GM21529 (cell line): ENCODE results near the gene HSPA12B.

ENCODE experiments used
- ATAC-seq: cut with Tn5 transposase; IDR thresholded peaks from one replicate; pipeline ENCODE4 v1.9.1; 2021; ENCODE audit not compliant: unreplicated experiment

Gene HSPA12B, protein sequence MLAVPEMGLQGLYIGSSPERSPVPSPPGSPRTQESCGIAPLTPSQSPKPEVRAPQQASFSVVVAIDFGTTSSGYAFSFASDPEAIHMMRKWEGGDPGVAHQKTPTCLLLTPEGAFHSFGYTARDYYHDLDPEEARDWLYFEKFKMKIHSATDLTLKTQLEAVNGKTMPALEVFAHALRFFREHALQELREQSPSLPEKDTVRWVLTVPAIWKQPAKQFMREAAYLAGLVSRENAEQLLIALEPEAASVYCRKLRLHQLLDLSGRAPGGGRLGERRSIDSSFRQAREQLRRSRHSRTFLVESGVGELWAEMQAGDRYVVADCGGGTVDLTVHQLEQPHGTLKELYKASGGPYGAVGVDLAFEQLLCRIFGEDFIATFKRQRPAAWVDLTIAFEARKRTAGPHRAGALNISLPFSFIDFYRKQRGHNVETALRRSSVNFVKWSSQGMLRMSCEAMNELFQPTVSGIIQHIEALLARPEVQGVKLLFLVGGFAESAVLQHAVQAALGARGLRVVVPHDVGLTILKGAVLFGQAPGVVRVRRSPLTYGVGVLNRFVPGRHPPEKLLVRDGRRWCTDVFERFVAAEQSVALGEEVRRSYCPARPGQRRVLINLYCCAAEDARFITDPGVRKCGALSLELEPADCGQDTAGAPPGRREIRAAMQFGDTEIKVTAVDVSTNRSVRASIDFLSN

DNA sequence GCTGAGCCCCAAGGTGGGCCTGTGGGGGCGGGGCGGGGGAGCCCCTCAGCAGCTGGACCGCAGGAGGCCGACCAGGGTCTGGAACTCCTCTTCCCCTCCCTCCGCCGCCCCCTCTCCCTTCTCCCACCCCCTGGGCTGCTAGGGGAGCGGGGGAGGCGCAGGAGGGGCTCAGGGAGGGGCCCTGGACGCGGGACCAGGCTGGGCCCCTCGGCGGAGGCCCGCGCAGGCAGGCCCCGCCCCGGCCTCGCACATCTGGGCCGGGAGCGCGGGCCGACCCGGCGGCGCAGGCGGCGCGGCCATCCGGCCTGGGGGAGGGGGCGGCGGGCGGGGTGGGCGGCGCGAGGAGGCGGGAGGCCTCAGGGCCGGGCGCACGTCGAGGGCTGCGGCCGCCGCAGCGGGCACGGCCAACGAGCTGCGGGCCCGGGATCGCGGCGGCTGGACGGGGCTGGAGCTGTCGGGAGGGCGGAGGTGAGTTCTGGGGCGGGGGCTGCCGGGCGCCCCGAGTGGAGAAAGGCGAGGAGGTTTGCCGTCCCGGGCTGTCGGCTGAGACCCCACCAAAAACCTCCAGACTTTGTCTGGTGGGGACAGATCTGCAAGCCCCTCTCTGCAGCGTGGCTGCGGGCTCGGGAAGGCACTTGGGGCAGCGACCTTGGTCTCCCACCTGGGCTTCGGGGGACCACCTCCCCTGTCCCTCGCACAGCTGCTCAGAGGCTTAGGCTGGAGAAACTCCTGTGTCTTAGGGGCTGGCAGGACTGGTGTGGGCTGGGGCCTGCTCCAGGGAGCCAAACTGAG lies at the start of gene HSPA12B:
Gene HSPA12B, plus strand, starts transcription at position 359 of the 792 bp plus-strand sequence. CDS start 5,990 bp downstream, outside the sequence.
- no peak for ATAC-seq

DNA sequence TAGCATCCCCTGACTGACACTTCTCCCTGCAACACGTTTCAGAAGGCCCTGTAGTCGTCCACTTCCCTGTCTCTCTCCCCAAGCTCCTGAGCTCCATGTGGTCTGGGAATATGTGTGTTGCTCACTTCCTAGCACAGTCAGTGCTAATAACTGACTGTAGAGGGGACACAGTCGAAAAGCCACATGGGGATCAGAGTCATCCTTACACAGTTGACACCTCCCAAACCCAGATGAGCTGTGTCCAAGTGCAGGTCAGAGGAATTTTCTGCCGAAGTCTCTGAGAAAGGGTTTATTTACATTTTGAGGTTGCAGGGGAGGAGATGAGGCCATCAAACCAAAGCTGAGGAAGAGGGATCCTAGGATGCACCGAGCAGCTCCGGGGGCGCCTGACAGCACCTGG lies 47.1 kb upstream of the HSPA12B start:
- ATAC-seq, result no peak

DNA sequence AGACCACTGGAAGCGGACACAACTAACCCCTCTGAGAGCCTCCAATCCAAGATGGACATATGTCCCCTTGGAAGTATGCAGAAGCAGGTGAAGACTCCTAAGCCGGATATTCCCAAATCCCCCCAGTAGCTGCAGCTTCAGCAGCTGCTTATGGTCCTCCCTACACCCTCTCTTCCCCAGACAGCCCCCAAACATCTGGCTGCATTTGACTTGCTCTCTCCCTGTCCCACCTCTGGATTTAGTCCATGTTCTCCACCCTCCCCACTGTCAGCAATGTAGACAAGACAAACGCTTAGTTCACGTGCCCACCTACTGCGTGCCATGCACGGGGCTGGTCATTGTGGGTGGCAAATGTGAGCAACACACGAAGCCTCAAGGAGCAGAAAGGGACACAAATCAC lies 46.1 kb upstream of the HSPA12B start:
- ATAC-seq, result no peak

DNA sequence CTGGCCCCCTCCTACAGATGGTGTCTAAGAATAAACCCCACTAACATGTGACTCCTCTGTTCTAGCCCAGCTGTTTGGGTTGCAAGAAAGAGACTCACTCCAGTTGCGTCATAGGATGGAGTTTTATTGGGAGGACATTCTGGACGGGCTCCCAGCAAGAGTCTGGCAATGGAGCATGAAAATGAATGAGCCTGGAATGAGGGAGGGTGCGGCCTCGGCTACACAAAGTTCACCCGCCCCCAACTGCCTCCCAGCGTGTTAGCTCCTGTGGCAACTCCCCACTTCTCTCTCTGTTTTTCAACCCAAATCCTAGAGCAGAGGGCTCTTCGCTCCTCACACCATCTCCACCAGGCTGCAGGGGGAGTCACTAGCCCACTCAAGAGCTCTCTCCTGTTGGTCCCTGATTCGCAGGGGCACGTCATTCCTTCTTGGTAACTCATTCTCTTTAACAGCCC lies 45.6 kb upstream of the HSPA12B start:
- ATAC-seq, result no peak

DNA sequence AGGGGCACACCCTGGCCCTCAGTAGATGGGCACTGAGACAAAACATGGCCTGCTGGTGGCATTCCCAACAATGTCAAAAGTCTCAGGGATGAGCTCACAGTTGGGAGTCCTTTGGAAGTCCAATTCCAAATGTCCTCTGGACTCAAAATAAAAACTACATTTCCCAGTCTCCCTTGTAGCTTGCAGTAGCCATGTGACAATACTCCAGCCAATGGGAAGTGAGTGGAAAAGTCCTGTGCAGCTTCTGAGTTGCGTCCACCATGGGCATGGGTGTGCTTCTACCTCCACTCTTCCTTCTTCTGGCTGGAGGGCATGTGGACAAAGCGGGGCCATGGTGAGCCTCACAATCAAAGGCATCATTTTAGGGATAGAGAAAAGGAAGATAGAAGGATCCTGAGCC lies 44.8 kb upstream of the HSPA12B start:
- ATAC-seq, result no peak

DNA sequence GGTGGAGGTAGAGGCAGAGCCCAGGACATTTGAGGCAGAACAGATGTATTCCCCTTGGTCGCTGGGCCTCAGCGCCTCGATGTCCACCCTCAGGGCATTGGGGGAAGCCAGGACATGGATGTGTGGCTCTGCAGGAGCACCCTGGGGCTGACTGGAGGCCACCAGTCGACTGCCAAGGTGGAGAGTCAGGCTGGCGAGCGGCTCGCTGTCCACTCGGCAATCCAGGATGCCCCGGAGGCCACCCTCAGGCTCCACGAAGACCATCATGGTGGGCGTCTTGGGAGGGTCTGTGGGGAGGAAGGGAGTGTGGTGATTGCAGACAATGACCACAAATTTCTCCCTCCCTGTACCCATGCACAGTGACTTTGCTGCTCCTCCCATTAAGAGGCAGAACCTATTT lies 42.5 kb upstream of the HSPA12B start:
- ATAC-seq, result no peak

DNA sequence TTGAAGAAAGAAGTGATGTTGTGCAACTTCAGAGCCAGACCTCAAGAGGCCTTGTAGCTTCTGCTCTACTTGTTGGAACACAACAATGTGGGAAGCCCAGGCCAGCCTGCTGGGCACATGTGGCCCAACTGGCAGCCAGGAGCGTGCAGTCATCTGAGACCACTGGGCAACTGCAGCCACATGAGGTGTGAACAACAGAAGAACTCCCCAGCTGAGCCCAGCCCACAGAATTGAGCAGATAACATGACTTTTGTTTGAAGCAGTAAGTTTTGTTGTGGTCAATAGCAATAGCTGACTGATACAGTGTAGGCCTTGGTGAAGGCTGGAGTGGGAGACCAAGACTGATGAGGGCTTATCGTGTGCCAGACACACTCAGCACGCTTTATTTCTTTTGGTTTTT lies 42.1 kb upstream of the HSPA12B start:
- ATAC-seq, result no peak

DNA sequence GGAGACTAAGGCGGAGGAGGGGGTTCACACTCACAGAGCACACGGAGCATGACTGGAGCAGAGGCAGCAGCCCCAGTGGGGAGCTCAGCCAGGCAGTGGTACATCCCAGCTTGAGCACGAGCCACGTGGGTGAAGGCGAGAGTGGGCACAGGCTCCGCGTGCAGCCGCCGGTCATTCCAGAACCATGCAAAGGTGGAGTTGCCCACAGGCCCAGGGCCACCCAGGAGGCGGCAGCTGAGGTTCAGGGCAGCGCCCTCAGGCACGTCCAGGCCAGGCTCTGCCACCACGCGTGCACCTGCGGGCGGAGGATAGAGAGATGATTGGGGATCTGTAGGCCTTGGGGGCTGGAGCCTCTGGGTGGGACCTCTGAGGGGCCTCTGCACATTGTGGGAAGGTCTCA lies 41.2 kb upstream of the HSPA12B start:
- ATAC-seq, result no peak

DNA sequence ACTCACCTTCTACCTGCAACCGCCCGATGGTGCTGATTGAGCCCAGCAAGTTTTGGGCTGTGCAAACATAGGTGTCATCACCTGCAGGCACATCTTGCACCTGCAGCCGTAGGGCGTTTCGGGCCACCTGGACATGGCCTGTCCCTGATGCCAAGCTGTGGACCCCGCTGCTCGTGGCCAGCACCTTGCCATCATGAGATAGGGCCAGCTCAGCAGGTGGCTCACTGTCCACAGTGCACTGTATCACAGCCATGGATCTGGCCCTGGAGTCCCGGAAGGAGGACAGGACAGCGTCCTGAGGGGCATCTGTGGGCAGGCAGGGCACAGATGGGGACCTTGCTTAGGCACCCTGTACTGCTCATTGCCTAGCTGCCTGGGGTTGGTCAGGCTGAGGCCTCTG lies 40.6 kb upstream of the HSPA12B start:
- ATAC-seq, result no peak

DNA sequence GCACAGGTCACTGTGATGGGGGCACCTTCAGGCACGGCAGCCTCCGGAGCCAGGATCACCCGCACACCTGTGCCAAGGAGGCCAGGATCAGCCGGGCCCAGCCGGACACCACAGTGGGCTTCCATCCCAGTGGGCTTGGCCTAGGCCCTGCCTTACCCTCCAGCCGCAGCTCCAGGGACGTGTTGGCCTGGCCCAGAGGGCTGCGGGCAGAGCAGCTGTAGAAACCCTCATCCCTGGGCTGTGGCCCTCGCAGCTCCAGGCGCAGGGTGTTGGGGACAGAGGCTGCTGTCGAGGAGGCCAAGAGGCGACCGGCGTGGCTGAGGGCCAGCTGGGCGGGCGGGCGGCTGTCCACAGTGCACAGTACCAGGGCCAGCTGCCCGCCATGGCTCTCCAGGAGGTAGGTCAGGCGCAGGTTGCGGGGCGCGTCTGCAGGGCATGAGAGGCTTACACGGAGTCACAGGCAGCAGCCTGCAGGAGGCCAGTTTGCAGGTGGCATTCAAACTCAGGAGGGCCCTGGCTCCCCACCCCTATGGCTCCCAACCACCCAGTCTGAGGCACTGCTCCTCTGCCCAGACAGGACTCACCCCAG lies 39.7 kb upstream of the HSPA12B start:
- ATAC-seq, result no peak

DNA sequence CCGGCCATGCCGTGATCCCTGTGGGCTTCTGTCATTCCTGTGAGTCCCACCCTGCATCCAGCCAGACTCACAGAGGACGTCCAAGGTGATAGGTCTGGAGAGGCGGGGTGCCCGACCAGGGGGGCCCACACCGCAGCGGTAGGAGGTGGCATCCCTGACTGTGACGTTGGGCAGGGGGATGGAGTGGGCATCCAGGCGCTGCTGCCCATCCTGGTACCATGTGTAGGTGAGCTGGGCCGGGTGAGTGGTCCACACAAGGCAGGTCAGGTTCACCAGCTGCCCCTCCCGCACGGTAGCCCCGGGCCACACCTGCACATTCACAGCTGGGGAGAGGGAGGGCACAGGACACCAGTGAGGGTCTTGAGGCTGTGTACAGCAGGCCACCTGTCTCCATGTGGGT lies 39.1 kb upstream of the HSPA12B start:
- ATAC-seq, result no peak

DNA sequence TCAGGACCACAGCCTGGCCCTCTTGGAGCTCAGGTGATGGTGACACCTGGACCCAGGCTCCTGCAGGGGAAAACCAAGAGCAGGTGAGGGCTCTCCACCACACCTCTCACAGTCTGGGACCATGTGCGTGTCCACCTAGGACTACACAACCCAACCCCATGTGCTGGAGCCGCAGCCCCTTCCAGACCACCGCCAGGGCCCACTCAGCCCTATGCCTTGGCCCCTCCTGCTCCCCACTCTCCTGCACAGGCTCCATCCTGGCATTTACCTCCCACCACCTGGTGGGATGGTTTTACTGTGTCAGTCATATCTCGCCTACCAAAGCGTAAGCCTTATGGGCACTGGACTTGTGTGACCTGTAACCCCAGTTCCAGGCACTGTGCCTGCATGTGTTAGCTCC lies 37.6 kb upstream of the HSPA12B start:
- no peak for ATAC-seq

DNA sequence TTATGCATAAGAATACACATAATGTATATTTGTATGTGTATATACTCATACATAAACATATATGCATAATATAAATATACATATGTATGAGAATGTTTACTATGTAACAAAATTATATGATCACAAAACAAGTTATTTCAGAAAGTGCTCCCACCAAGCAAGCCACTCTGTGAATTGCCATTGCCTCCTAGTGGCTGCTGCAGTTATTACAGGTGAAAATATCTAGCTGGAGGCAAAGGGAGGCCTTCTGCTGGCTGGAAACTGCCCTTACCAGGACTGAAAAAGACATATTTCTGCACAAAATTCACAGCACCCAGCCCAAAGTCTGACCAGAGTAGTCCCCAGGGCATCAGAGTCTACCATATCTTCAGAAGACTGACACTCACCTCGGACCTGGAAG lies 36.3 kb upstream of the HSPA12B start:
- ATAC-seq, result no peak

DNA sequence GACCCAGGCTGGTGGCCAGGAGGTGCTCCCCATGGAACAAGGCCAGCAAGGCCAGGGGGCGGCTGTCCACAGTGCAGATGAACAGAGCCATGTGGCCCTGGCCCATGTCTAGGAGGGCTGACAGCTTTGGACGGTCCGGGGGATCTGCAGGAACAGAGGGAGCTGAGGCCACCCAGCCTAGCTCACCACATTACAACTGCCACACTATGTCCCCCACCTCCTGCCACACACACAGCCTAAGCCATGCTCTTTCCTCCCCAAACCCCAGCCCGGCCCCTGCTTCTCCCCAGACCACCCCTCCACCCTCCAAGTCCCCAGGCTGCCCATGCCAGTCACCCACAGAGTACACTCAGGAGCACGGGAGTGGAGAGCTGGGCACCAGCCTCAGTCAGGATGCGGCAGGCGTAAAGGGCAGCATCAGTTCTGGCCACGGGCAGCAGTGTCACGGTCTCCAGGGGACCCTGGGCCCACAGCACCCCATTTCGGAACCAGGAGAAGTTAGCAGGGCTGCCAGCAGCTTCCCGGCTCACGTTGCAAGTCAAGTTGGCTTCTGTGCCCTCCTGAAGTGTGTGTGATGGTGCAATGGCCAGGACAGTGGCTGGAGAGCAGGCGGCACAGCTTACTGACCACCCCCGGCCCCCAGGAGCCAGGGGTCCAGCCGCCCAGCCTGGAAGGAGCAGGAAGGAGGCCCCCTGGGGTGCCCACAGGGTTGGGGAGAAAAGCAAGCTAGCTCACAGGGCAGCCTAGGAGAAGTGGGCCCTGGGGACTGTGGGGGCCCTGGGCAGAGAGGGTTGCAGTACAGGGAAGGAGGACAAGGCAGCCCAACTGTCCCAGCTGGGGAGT lies 35.5 kb upstream of the HSPA12B start:
- ATAC-seq, result no peak

DNA sequence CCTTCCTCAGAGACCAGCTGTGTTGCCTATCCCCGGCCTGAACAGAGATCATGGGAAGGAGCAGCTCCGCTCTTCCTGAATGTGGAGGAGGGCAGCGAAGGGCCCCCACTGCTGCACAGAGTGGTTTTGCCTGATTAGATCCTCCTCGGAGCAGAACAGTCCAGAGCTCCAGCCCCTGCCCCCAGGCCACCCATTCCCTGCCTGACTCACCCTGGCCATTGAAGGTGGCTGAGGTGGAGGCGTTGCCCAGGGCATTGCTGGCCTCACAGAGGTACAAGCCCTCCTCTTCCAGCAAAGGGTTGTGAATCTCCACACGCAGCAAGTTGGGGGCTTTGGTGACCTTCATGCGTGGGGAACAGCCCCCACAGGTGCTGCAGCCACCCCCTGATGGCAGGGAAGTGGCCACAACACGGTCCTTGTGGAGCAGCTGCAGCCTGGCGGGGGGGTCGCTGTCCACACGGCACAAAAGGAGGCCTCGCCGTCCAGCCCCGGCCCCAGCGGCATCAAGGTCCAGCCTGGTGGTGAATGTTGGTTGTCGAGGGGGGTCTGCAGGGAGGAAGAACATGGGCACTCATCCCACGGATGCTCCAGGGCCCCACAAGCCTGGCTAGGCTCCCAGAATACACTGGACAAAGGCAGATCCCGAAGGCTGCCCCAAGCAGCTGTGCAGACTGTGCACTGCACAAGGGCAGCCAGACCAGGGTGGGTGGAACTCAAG lies 34.7 kb upstream of the HSPA12B start:
- no peak for ATAC-seq

DNA sequence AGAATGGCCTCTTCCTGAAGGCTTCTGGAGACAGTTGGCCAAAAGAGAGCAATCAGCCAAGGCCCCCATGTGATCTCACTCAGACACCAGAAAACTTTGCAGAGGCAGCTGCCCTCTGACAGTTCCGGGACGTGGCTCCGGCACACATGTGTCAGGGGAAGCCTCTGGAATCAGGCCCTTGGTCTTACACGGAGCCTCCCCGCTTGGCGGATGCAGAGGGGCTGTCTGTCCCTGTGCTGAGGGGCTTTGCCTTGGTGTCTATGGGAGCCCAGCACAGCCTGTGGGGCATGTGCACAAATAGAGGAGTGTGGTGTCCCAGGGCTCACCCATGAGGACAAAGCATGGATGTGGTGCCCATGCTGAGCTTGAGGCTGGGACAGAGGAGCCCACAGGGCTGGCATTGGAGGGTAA lies 33.9 kb upstream of the HSPA12B start:
- no peak for ATAC-seq

DNA sequence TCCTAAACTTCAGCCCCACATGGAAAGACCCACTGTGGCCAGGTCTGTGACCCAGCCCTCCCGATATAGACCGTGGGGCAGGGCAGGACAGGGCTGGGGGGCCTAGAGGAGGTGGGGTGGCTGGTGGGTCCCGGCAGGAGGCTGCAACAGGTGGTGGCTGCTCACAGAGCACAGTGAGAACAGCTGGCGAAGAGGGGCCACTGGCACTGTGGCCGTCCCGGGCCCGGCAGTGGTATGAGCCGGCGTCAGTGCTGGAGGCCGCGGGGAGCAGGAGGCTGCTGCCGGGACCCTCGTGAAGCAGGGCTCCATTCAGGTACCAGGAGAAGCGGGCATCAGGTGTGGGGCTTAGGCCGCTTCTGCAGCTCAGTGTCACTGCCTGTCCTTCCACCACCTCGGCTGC lies 33.4 kb upstream of the HSPA12B start:
- ATAC-seq, result no peak

DNA sequence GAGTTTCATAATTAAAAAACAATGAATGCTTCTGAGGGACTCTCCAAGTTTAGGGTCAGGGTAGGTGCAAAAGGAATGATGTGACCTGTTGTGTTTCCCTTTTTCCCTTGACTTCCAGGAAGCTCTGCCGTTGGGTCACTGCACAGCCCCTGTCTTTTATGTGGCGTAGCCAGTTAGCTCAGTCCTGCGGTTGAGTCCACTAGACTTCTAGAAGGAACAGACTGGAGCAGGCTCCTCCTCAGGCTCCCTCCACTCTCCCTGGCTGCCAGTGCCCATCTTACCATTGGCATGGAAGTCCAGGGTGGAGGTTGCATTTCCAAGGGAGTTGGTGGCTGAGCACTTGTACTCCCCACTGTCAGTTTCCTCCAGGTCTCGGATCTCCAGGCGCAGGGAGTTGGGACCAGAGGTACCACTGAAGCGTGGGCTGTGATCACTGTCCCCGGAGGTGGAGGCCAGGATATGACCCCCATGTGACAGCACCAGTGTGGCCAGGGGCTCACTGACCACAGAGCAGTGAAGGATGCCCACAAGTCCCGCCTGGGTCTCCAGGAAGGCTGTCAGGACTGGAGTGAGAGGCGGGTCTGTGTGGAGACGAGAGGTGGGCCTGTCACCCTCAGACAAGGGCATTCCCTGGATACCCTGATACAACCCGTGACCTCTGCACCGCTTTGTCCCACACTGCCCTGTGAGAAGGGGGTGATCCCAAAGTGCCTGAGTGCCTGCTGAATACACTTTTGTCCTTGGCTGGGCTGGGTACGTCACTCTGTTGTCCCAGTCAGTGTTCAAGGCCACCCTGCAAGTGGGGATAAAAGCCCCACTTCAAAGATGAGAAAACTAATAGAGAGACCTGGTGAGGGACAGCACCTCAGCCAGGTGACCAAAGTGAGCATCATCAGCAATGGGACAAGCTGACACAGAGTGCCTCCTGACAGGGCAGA lies 31.2 kb upstream of the HSPA12B start:
- no peak for ATAC-seq
